GM12891 (cell line): Measurements from ENCODE around the gene HBG1.

Experiments
- DNase-seq: peaks from one replicate; pipeline ENCODE4 v3.0.0; 2011; ENCODE audit warnings: low spot score; ENCODE audit not compliant: insufficient read length
- FAIRE-seq: peaks from 2 replicates; lab custom pipeline; 2011; peaks lifted over from hg19 to GRCh38; lab: Jason Lieb, UNC
- PAX5 ChIP-seq: IDR thresholded peaks from 2 replicates; pipeline ENCODE4 v1.6.1; 2011; ENCODE audit warnings: low read length, moderate library complexity, mild to moderate bottlenecking; ENCODE audit not compliant: insufficient read depth, severe bottlenecking
- POLR2A ChIP-seq: IDR thresholded peaks from 2 replicates; pipeline ENCODE4 v1.6.1; 2011; ENCODE audit warnings: low read depth, low read length, control low read depth
- POLR2AphosphoS5 ChIP-seq: IDR thresholded peaks from 2 replicates; pipeline ENCODE4 v1.6.1; 2011; ENCODE audit warnings: low read depth, low read length, control low read depth
- POU2F2 ChIP-seq: IDR thresholded peaks from 2 replicates; pipeline ENCODE4 v1.6.1; 2011; ENCODE audit warnings: low read depth, mild to moderate bottlenecking, control low read depth, low read length, moderate library complexity
- SPI1 ChIP-seq: IDR thresholded peaks from 2 replicates; pipeline ENCODE4 v1.6.1; 2011; ENCODE audit warnings: low read depth, low read length, control low read depth
- TAF1 ChIP-seq: IDR thresholded peaks from 2 replicates; pipeline ENCODE4 v1.6.1; 2011; ENCODE audit warnings: low read depth, low read length, control low read depth

HBG1 gene

GRCh38 chr11:5288108-5288905 lies 38.6 kb upstream of the HBG1 start:
- DNase-seq (no peak), FAIRE-seq (no peak)
- TF ChIP-seq POLR2A (no peak), TAF1 (no peak), POLR2AphosphoS5 (no peak), SPI1 (no peak), POU2F2 (no peak)

- TF ChIP-seq POLR2A (no peak), PAX5 (no peak), POLR2AphosphoS5 (no peak)
- DNase-seq, result no peak
Observed at GRCh38 chr11:5286901-5287300, 37.2 kb upstream of the HBG1 start.

GRCh38 chr11:5286351-5286750 lies 36.7 kb upstream of the HBG1 start:
- FAIRE-seq (no peak), DNase-seq (no peak)
- TF ChIP-seq POLR2AphosphoS5, result no peak
- no peak for TF ChIP-seq PAX5
- no peak for TF ChIP-seq TAF1
- no peak for TF ChIP-seq SPI1
- no peak for TF ChIP-seq POLR2A
- no peak for TF ChIP-seq POU2F2

More at GRCh38 chr11:5286901-5287300, 37.2 kb upstream of the HBG1 start:
- FAIRE-seq, result no peak

- TF ChIP-seq POLR2A (no peak), POLR2AphosphoS5 (no peak), POU2F2 (no peak), PAX5 (no peak), TAF1 (no peak), SPI1 (no peak)
- no peak for FAIRE-seq
- DNase-seq, result no peak
Observed at GRCh38 chr11:5285703-5286340, 36.2 kb upstream of the HBG1 start.

GRCh38 chr11:5284637-5285036 lies 35.0 kb upstream of the HBG1 start:
- DNase-seq (no peak), FAIRE-seq (no peak)
- TF ChIP-seq SPI1 (no peak), POU2F2 (no peak)

- FAIRE-seq (no peak), DNase-seq (no peak)
- TF ChIP-seq POLR2A, result no peak
- no peak for TF ChIP-seq TAF1
- no peak for TF ChIP-seq PAX5
- TF ChIP-seq SPI1, result no peak
- TF ChIP-seq POLR2AphosphoS5, result no peak
- no peak for TF ChIP-seq POU2F2
Observed at GRCh38 chr11:5283882-5284281, 34.2 kb upstream of the HBG1 start.

GRCh38 chr11:5283086-5283485 lies 33.4 kb upstream of the HBG1 start:
- TF ChIP-seq POLR2AphosphoS5 (no peak), SPI1 (no peak), TAF1 (no peak), POU2F2 (no peak), PAX5 (no peak), POLR2A (no peak)
- DNase-seq, result no peak
- FAIRE-seq, result no peak

- FAIRE-seq (no peak), DNase-seq (no peak)
- TF ChIP-seq POU2F2, result no peak
- TF ChIP-seq POLR2AphosphoS5, result no peak
Observed at GRCh38 chr11:5282628-5283027, 33.0 kb upstream of the HBG1 start.

- FAIRE-seq (no peak), DNase-seq (no peak)
- TF ChIP-seq TAF1, result no peak
- no peak for TF ChIP-seq SPI1
- TF ChIP-seq POU2F2, result no peak
- no peak for TF ChIP-seq POLR2AphosphoS5
- TF ChIP-seq POLR2A, result no peak
- no peak for TF ChIP-seq PAX5
Observed at GRCh38 chr11:5281596-5281995, 31.9 kb upstream of the HBG1 start.

GRCh38 chr11:5280582-5281102 lies 31.0 kb upstream of the HBG1 start:
- TF ChIP-seq TAF1, result no peak
- no peak for TF ChIP-seq PAX5
- TF ChIP-seq POLR2AphosphoS5, result no peak
- TF ChIP-seq POLR2A, result no peak
- TF ChIP-seq POU2F2, result no peak
- TF ChIP-seq SPI1, result no peak
- DNase-seq (peak; percentile 16), FAIRE-seq (peak; percentile 80)
